ENCODE data around the gene PCAT7. TPM values are rescaled to one million over a fixed set of nuclear protein-coding genes. Genes with fewer than 3 reads are reported as not detected.
A peak's percentile ranks its signal among the peaks of the same experiment; 100 is the strongest.

Gene PCAT7
- total and polyA plus RNA-seq, 2 experiments from 2014 or later, result 4.0 to 5.5 TPM

- Histone ChIP-seq H4K20me1 (replicated peaks; ENCODE audit: insufficient read depth) (no peaks in the 10 kb centered on the region), H3F3A (replicated peaks; ENCODE audit: low read depth) (0 out of 2 replicates have a peak, but pooled peaks cover 3% of the 10 kb centered on the region), H2AFZ (peak overlapping the region; percentile 52; the same call in 1 of the 2 replicates), H3K36me3 (ENCODE audit: insufficient read depth) (no peaks in the 10 kb centered on the region), H3K27me3 (ENCODE audit: insufficient read depth) (no peaks in the 10 kb centered on the region), H3K4me3 (no peak overlapping the region), H3K4me1 (ENCODE audit: insufficient read depth) (peaks cover 7% of the 10 kb centered on the region; the same call in 1 of the 2 replicates), H3K27ac (ENCODE audit: low read depth) (no peak overlapping the region), H3K79me2 (replicated peaks; ENCODE audit: insufficient read depth) (no peaks in the 10 kb centered on the region), H3K9me2 (ENCODE audit: insufficient read depth) (no peaks in the 10 kb centered on the region), H3K4me2 (0 out of 2 replicates have a peak overlapping the region, but pooled peaks have one; percentile 23)
- peaks cover 17% of the 10 kb centered on the region for H3K4me1 Mint-ChIP-seq
- H3K27me3 Mint-ChIP-seq (ENCODE audit: insufficient read depth, low read depth, poor library complexity), result peaks cover 11% of the 10 kb centered on the region
- DNase-seq (ENCODE audit: low spot score) (no peak), ATAC-seq (no peak)
- no peak overlapping the region for H3K4me3 Mint-ChIP-seq
- no peaks in the 10 kb centered on the region for H3K36me3 Mint-ChIP-seq (ENCODE audit: low read depth)
- TF ChIP-seq STAT1 (IDR thresholded peaks at IDR 0.05; ENCODE audit: unreplicated experiment) (no peak), REST (IDR thresholded peaks at IDR 0.05; ENCODE audit: unreplicated experiment) (no peak), ZNF462 (CRISPR knock-in tag; IDR thresholded peaks at IDR 0.05) (no peak), EZH2 (IDR thresholded peaks at IDR 0.05; ENCODE audit: low read depth, unreplicated experiment) (no peak), POLR2AphosphoS5 (IDR thresholded peaks at IDR 0.05; ENCODE audit: low read depth) (no peak), NANOG (IDR thresholded peaks at IDR 0.05; ENCODE audit: borderline replicate concordance) (no peak), CREB1 (CRISPR knock-in tag; IDR thresholded peaks at IDR 0.05; ENCODE audit: low read depth) (no peak), ZNF331 (CRISPR knock-in tag; IDR thresholded peaks at IDR 0.05; ENCODE audit: low read depth) (no peak), EZH2phosphoT487 (IDR thresholded peaks at IDR 0.05; ENCODE audit: unreplicated experiment) (no peak), ZNF114 (CRISPR knock-in tag; IDR thresholded peaks at IDR 0.05) (no peak), JUNB (IDR thresholded peaks at IDR 0.05; ENCODE audit: unreplicated experiment) (no peak), CTCF (conservative IDR thresholded peaks at IDR 0.05; ENCODE audit: low read depth in 2 of 2) (no peak), ETS1 (IDR thresholded peaks at IDR 0.05) (no peak)
- H3K27ac Mint-ChIP-seq, result no peak overlapping the region
- no peaks in the 10 kb centered on the region for H3K9me3 Mint-ChIP-seq
Measured at GRCh38 chr9:94602666-94603065, 47.8 kb downstream of the PCAT7 start.

Measured in GM23338 (cell line).